ENCODE data around the gene MRPS27.

The MRPS27 gene

GRCh38 chr5:72270037-72270436, 50.0 kb downstream of the MRPS27 start:
- TF ChIP-seq POLR2AphosphoS5 (IDR thresholded peaks at IDR 0.05; ENCODE audit: low read depth, low read length) (no peak), TAF1 (IDR thresholded peaks at IDR 0.05; ENCODE audit: low read depth, low read length) (no peak), SPI1 (IDR thresholded peaks at IDR 0.05; ENCODE audit: low read depth, low read length) (no peak), POU2F2 (IDR thresholded peaks at IDR 0.05; ENCODE audit: low read depth, low read length) (no peak), PAX5 (IDR thresholded peaks at IDR 0.05; ENCODE audit: insufficient read depth, low read length, severe bottlenecking) (no peak), POLR2A (IDR thresholded peaks at IDR 0.05; ENCODE audit: low read depth, low read length) (no peak)
- DNase-seq (ENCODE audit: insufficient read length, low spot score): no peak
- no peak for FAIRE-seq

GRCh38 chr5:72269411-72269780, 50.6 kb downstream of the MRPS27 start:
- DNase-seq (ENCODE audit: insufficient read length, low spot score) (no peak), FAIRE-seq (no peak)
- TF ChIP-seq SPI1 (IDR thresholded peaks at IDR 0.05; ENCODE audit: low read depth, low read length) (no peak), PAX5 (IDR thresholded peaks at IDR 0.05; ENCODE audit: insufficient read depth, low read length, severe bottlenecking) (no peak), TAF1 (IDR thresholded peaks at IDR 0.05; ENCODE audit: low read depth, low read length) (no peak), POU2F2 (IDR thresholded peaks at IDR 0.05; ENCODE audit: low read depth, low read length) (no peak), POLR2AphosphoS5 (IDR thresholded peaks at IDR 0.05; ENCODE audit: low read depth, low read length) (no peak), POLR2A (IDR thresholded peaks at IDR 0.05; ENCODE audit: low read depth, low read length) (no peak)

- no peak for DNase-seq (ENCODE audit: insufficient read length, low spot score)
- peak; percentile 78 for FAIRE-seq
- TF ChIP-seq POU2F2 (IDR thresholded peaks at IDR 0.05; ENCODE audit: low read depth, low read length): peak; percentile 67; the same call in 1 of the 2 replicates
- no peak for TF ChIP-seq SPI1 (IDR thresholded peaks at IDR 0.05; ENCODE audit: low read depth, low read length)
- no peak for TF ChIP-seq PAX5 (IDR thresholded peaks at IDR 0.05; ENCODE audit: insufficient read depth, low read length, severe bottlenecking)
- TF ChIP-seq POLR2AphosphoS5 (IDR thresholded peaks at IDR 0.05; ENCODE audit: low read depth, low read length): no peak
- TF ChIP-seq TAF1 (IDR thresholded peaks at IDR 0.05; ENCODE audit: low read depth, low read length): no peak
These were observed 51.2 kb downstream of the MRPS27 start for GRCh38 chr5:72268753-72269410.

- DNase-seq (ENCODE audit: insufficient read length, low spot score): no peak
- no peak for FAIRE-seq
- TF ChIP-seq POU2F2 (IDR thresholded peaks at IDR 0.05; ENCODE audit: low read depth, low read length) (no peak), PAX5 (IDR thresholded peaks at IDR 0.05; ENCODE audit: insufficient read depth, low read length, severe bottlenecking) (no peak), POLR2A (IDR thresholded peaks at IDR 0.05; ENCODE audit: low read depth, low read length) (no peak), SPI1 (IDR thresholded peaks at IDR 0.05; ENCODE audit: low read depth, low read length) (no peak), POLR2AphosphoS5 (IDR thresholded peaks at IDR 0.05; ENCODE audit: low read depth, low read length) (no peak), TAF1 (IDR thresholded peaks at IDR 0.05; ENCODE audit: low read depth, low read length) (no peak)
These were observed 51.8 kb downstream of the MRPS27 start for GRCh38 chr5:72268260-72268659.

- TF ChIP-seq POLR2A (IDR thresholded peaks at IDR 0.05; ENCODE audit: low read depth, low read length): no peak
- no peak for TF ChIP-seq TAF1 (IDR thresholded peaks at IDR 0.05; ENCODE audit: low read depth, low read length)
- no peak for TF ChIP-seq SPI1 (IDR thresholded peaks at IDR 0.05; ENCODE audit: low read depth, low read length)
- no peak for TF ChIP-seq POU2F2 (IDR thresholded peaks at IDR 0.05; ENCODE audit: low read depth, low read length)
- no peak for TF ChIP-seq PAX5 (IDR thresholded peaks at IDR 0.05; ENCODE audit: insufficient read depth, low read length, severe bottlenecking)
- no peak for TF ChIP-seq POLR2AphosphoS5 (IDR thresholded peaks at IDR 0.05; ENCODE audit: low read depth, low read length)
- FAIRE-seq: no peak
- no peak for DNase-seq (ENCODE audit: insufficient read length, low spot score)
These were observed 52.4 kb downstream of the MRPS27 start for GRCh38 chr5:72267685-72268084.

- TF ChIP-seq POLR2AphosphoS5 (IDR thresholded peaks at IDR 0.05; ENCODE audit: low read depth, low read length) (no peak), POU2F2 (IDR thresholded peaks at IDR 0.05; ENCODE audit: low read depth, low read length) (no peak), POLR2A (IDR thresholded peaks at IDR 0.05; ENCODE audit: low read depth, low read length) (no peak), TAF1 (IDR thresholded peaks at IDR 0.05; ENCODE audit: low read depth, low read length) (no peak), SPI1 (IDR thresholded peaks at IDR 0.05; ENCODE audit: low read depth, low read length) (no peak), PAX5 (IDR thresholded peaks at IDR 0.05; ENCODE audit: insufficient read depth, low read length, severe bottlenecking) (no peak)
- no peak for FAIRE-seq
- no peak for DNase-seq (ENCODE audit: insufficient read length, low spot score)
These were observed 53.2 kb downstream of the MRPS27 start for GRCh38 chr5:72266862-72267261.

- TF ChIP-seq POLR2AphosphoS5 (IDR thresholded peaks at IDR 0.05; ENCODE audit: low read depth, low read length): no peak
- no peak for TF ChIP-seq PAX5 (IDR thresholded peaks at IDR 0.05; ENCODE audit: insufficient read depth, low read length, severe bottlenecking)
- no peak for TF ChIP-seq TAF1 (IDR thresholded peaks at IDR 0.05; ENCODE audit: low read depth, low read length)
- TF ChIP-seq POLR2A (IDR thresholded peaks at IDR 0.05; ENCODE audit: low read depth, low read length): no peak
- no peak for TF ChIP-seq POU2F2 (IDR thresholded peaks at IDR 0.05; ENCODE audit: low read depth, low read length)
- no peak for FAIRE-seq
- no peak for DNase-seq (ENCODE audit: insufficient read length, low spot score)
These were observed 54.8 kb downstream of the MRPS27 start for GRCh38 chr5:72265032-72265877.

GRCh38 chr5:72256536-72256935, 63.5 kb downstream of the MRPS27 start:
- DNase-seq (ENCODE audit: insufficient read length, low spot score) (no peak), FAIRE-seq (no peak)
- TF ChIP-seq SPI1 (IDR thresholded peaks at IDR 0.05; ENCODE audit: low read depth, low read length) (no peak), PAX5 (IDR thresholded peaks at IDR 0.05; ENCODE audit: insufficient read depth, low read length, severe bottlenecking) (no peak), TAF1 (IDR thresholded peaks at IDR 0.05; ENCODE audit: low read depth, low read length) (no peak), POU2F2 (IDR thresholded peaks at IDR 0.05; ENCODE audit: low read depth, low read length) (no peak), POLR2A (IDR thresholded peaks at IDR 0.05; ENCODE audit: low read depth, low read length) (no peak), POLR2AphosphoS5 (IDR thresholded peaks at IDR 0.05; ENCODE audit: low read depth, low read length) (no peak)

- no peak for TF ChIP-seq PAX5 (IDR thresholded peaks at IDR 0.05; ENCODE audit: insufficient read depth, low read length, severe bottlenecking)
- no peak for TF ChIP-seq SPI1 (IDR thresholded peaks at IDR 0.05; ENCODE audit: low read depth, low read length)
- no peak for TF ChIP-seq POLR2A (IDR thresholded peaks at IDR 0.05; ENCODE audit: low read depth, low read length)
- no peak for TF ChIP-seq POLR2AphosphoS5 (IDR thresholded peaks at IDR 0.05; ENCODE audit: low read depth, low read length)
- TF ChIP-seq POU2F2 (IDR thresholded peaks at IDR 0.05; ENCODE audit: low read depth, low read length): no peak
- TF ChIP-seq TAF1 (IDR thresholded peaks at IDR 0.05; ENCODE audit: low read depth, low read length): no peak
- no peak for FAIRE-seq
These were observed 64.4 kb downstream of the MRPS27 start for GRCh38 chr5:72255670-72256069.

More at GRCh38 chr5:72255670-72256069, 64.4 kb downstream of the MRPS27 start:
- DNase-seq (ENCODE audit: insufficient read length, low spot score): no peak

Measured in GM12891 (cell line).